Mesendoderm (in vitro differentiated cells): Measurements from ENCODE around the gene CDH16.
"Not testable (repeated sequence)": the region's sequence is repeated elsewhere in the genome, so short reads cannot be mapped to it uniquely, and the experiment has no call there.

Experiments
- DNase-seq: peaks from one replicate; pipeline ENCODE4 v3.0.0; 2013
- H2AK5ac ChIP-seq: 2 replicates; pipeline ENCODE4 v1.6.1; 2013; ENCODE audit warnings: low read length, inconsistent platforms
- H2BK120ac ChIP-seq: 2 replicates; pipeline ENCODE4 v1.6.1; 2013; ENCODE audit warnings: low read depth, mild to moderate bottlenecking, low read length, moderate library complexity, mixed read lengths
- H2BK15ac ChIP-seq: replicated peaks from 2 replicates; pipeline ENCODE4 v1.6.1; 2013; ENCODE audit warnings: low read depth, mild to moderate bottlenecking, moderate library complexity
- H2BK5ac ChIP-seq: 2 replicates; pipeline ENCODE4 v1.6.1; 2013; ENCODE audit warnings: low read length, inconsistent platforms
- H3K18ac ChIP-seq: 2 replicates; pipeline ENCODE4 v1.6.1; 2013; ENCODE audit warnings: mild to moderate bottlenecking, low read length, mixed read lengths
- H3K23ac ChIP-seq: one replicate; pipeline ENCODE4 v1.6.1; 2013; ENCODE audit warnings: low read length
- H3K27ac ChIP-seq: 2 replicates; pipeline ENCODE4 v1.5.1; 2013; ENCODE audit warnings: low read depth, mild to moderate bottlenecking, inconsistent platforms, low read length, moderate library complexity
- H3K27me3 ChIP-seq: 2 replicates; pipeline ENCODE4 v1.6.1; 2013; ENCODE audit warnings: low read length, control low read depth, mild to moderate bottlenecking, inconsistent platforms; ENCODE audit not compliant: insufficient read depth, poor library complexity
- H3K36me3 ChIP-seq: 2 replicates; pipeline ENCODE4 v1.6.1; 2013; ENCODE audit warnings: low read length, inconsistent platforms; ENCODE audit not compliant: control insufficient read depth, insufficient read depth
- H3K4ac ChIP-seq: one replicate; pipeline ENCODE4 v1.6.1; 2013; ENCODE audit warnings: low read depth, mild to moderate bottlenecking, low read length, moderate library complexity
- H3K4me1 ChIP-seq: 2 replicates; pipeline ENCODE4 v1.6.1; 2013; ENCODE audit warnings: low read depth, low read length, inconsistent platforms; ENCODE audit not compliant: control insufficient read depth
- H3K4me2 ChIP-seq: 2 replicates; pipeline ENCODE4 v1.6.1; 2013; ENCODE audit warnings: low read length
- H3K4me3 ChIP-seq: 2 replicates; pipeline ENCODE4 v1.5.1; 2013; ENCODE audit warnings: mild to moderate bottlenecking, low read length
- H3K56ac ChIP-seq: one replicate; pipeline ENCODE4 v1.6.1; 2013; ENCODE audit warnings: low read length
- H3K79me1 ChIP-seq: 2 replicates; pipeline ENCODE4 v1.6.1; 2013; ENCODE audit warnings: low read length, inconsistent platforms
- H3K79me2 ChIP-seq: 2 replicates; pipeline ENCODE4 v1.6.1; 2013; ENCODE audit warnings: mild to moderate bottlenecking, low read length; ENCODE audit not compliant: control insufficient read depth, insufficient read depth
- H3K9ac ChIP-seq: 2 replicates; pipeline ENCODE4 v1.6.1; 2013; ENCODE audit warnings: low read length, inconsistent platforms
- H4K5ac ChIP-seq: one replicate; pipeline ENCODE4 v1.6.1; 2013; ENCODE audit warnings: low read length
- H4K8ac ChIP-seq: one replicate; pipeline ENCODE4 v1.6.1; 2013; ENCODE audit warnings: low read depth, mild to moderate bottlenecking, control low read depth, low read length, moderate library complexity
- WGBS: extraction: QIAGEN DNeasy Blood & Tissue Kit; methylation state at CpG from one replicate; pipeline ENCODE4 v1.1.7; 2013; ENCODE audit warnings: low lambda C conversion rate, missing lambda C conversion rate; ENCODE audit not compliant: insufficient coverage; ENCODE audit errors: extremely low coverage; 5-methylcytosine and 5-hydroxymethylcytosine counted together

The CDH16 gene

GRCh38 chr16:66872559-66872942, 46.1 kb downstream of the CDH16 start:
- Histone ChIP-seq H2BK15ac (no peak overlapping the region), H3K18ac (no peak overlapping the region), H2BK120ac (no peak overlapping the region), H4K5ac (no peak overlapping the region), H3K4me1 (no peaks in the 10 kb centered on the region), H3K4ac (no peak overlapping the region), H2BK5ac (no peak overlapping the region), H3K79me2 (no peaks in the 10 kb centered on the region), H3K56ac (peak overlapping the region; percentile 83), H3K4me3 (no peak overlapping the region), H4K8ac (no peak overlapping the region), H3K23ac (no peak overlapping the region), H3K27ac (no peak overlapping the region), H3K9ac (peak overlapping the region; percentile 64), H3K79me1 (no peaks in the 10 kb centered on the region), H2AK5ac (no peak overlapping the region), H3K27me3 (no peaks in the 10 kb centered on the region), H3K4me2 (peak overlapping the region; percentile 44), H3K36me3 (no peaks in the 10 kb centered on the region)
- WGBS = no CpG with 5 or more reads among the region's 4 CpGs
- DNase-seq = no peak

GRCh38 chr16:66871840-66872239, 46.8 kb downstream of the CDH16 start:
- Histone ChIP-seq H3K56ac (no peak overlapping the region), H4K5ac (no peak overlapping the region), H3K27ac (no peak overlapping the region), H2BK15ac (no peak overlapping the region), H4K8ac (no peak overlapping the region), H3K23ac (no peak overlapping the region), H2BK120ac (no peak overlapping the region), H3K4me2 (no peak overlapping the region), H2BK5ac (no peak overlapping the region), H3K4me1 (no peaks in the 10 kb centered on the region), H3K4ac (no peak overlapping the region), H3K36me3 (no peaks in the 10 kb centered on the region), H3K79me1 (no peaks in the 10 kb centered on the region), H2AK5ac (no peak overlapping the region), H3K18ac (no peak overlapping the region), H3K9ac (no peak overlapping the region), H3K4me3 (no peak overlapping the region), H3K27me3 (no peaks in the 10 kb centered on the region), H3K79me2 (no peaks in the 10 kb centered on the region)
- WGBS = no CpG with 5 or more reads among the region's 3 CpGs
- no peak for DNase-seq

- not testable (repeated sequence) for DNase-seq, H3K4me1 ChIP-seq, H3K36me3 ChIP-seq, H2BK120ac ChIP-seq, H4K8ac ChIP-seq, H3K9ac ChIP-seq, H3K18ac ChIP-seq, H3K56ac ChIP-seq, H3K4me3 ChIP-seq, H3K23ac ChIP-seq, H4K5ac ChIP-seq, H3K79me1 ChIP-seq, H3K4me2 ChIP-seq, H3K4ac ChIP-seq, H2BK5ac ChIP-seq, H2AK5ac ChIP-seq, H3K27ac ChIP-seq, H3K27me3 ChIP-seq, H2BK15ac ChIP-seq, H3K79me2 ChIP-seq
- WGBS = no CpG with 5 or more reads among the region's 2 CpGs
These were observed 47.3 kb downstream of the CDH16 start for GRCh38 chr16:66871363-66871762.

DNA sequence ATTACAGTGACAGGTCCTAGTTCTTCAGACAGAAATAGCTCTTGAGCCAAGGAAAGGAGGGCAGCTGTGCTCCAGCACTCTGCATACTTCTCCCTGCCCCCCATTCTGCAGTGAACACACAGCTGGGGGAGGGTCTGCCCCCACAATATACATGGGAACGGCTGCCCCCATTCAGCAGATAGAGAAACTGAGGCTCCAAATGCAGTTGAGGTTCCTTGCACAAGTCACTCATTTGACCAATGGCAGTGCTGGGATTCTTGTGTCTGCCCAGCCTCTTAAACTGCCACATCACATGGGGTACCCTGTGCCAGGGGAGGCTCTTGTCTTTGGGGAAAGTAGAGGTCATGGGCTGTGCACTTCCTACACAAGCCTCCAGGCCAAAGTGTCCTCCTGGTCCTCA, 49.3 kb downstream of the CDH16 start:
- no peak overlapping the region for H3K4me3 ChIP-seq
- H2AK5ac ChIP-seq = no peak overlapping the region
- H2BK15ac ChIP-seq = no peak overlapping the region
- H3K23ac ChIP-seq = no peak overlapping the region
- H3K9ac ChIP-seq = no peak overlapping the region
- no peaks in the 10 kb centered on the region for H3K4me1 ChIP-seq
- H3K79me2 ChIP-seq = no peaks in the 10 kb centered on the region
- no peak overlapping the region for H3K4ac ChIP-seq
- DNase-seq = no peak
- no peak overlapping the region for H3K18ac ChIP-seq
- H3K36me3 ChIP-seq = no peaks in the 10 kb centered on the region
- no peak overlapping the region for H4K8ac ChIP-seq
- H3K27ac ChIP-seq = no peak overlapping the region
- H3K79me1 ChIP-seq = no peaks in the 10 kb centered on the region
- WGBS = no CpG with 5 or more reads among the region's 1 CpG
- H3K27me3 ChIP-seq = no peaks in the 10 kb centered on the region
- no peak overlapping the region for H3K4me2 ChIP-seq
- H2BK120ac ChIP-seq = no peak overlapping the region
- H4K5ac ChIP-seq = no peak overlapping the region
- no peak overlapping the region for H3K56ac ChIP-seq
- no peak overlapping the region for H2BK5ac ChIP-seq

- Histone ChIP-seq H3K9ac (no peak overlapping the region), H4K5ac (no peak overlapping the region), H3K4me1 (no peaks in the 10 kb centered on the region)
These were observed 55.0 kb downstream of the CDH16 start for GRCh38 chr16:66863707-66864106.

GRCh38 chr16:66862023-66862520, 56.6 kb downstream of the CDH16 start:
- no peak overlapping the region for H4K5ac ChIP-seq
- H3K23ac ChIP-seq = no peak overlapping the region
- no peak overlapping the region for H2BK120ac ChIP-seq
- H3K4me3 ChIP-seq = no peak overlapping the region
- H3K79me1 ChIP-seq = no peaks in the 10 kb centered on the region
- H3K56ac ChIP-seq = no peak overlapping the region
- H3K9ac ChIP-seq = no peak overlapping the region
- WGBS = no CpG with 5 or more reads among the region's 8 CpGs
- no peak overlapping the region for H2AK5ac ChIP-seq
- no peak overlapping the region for H3K27ac ChIP-seq
- no peak overlapping the region for H2BK15ac ChIP-seq
- H3K4ac ChIP-seq = no peak overlapping the region
- no peaks in the 10 kb centered on the region for H3K36me3 ChIP-seq
- H2BK5ac ChIP-seq = no peak overlapping the region
- H3K79me2 ChIP-seq = no peaks in the 10 kb centered on the region
- no peak for DNase-seq
- no peak overlapping the region for H4K8ac ChIP-seq
- no peaks in the 10 kb centered on the region for H3K27me3 ChIP-seq
- H3K18ac ChIP-seq = no peak overlapping the region
- H3K4me2 ChIP-seq = no peak overlapping the region
- no peaks in the 10 kb centered on the region for H3K4me1 ChIP-seq

More at GRCh38 chr16:66863707-66864106, 55.0 kb downstream of the CDH16 start:
- Histone ChIP-seq H3K79me2 (no peaks in the 10 kb centered on the region), H3K79me1 (no peaks in the 10 kb centered on the region), H2AK5ac (no peak overlapping the region), H3K18ac (no peak overlapping the region), H3K4me2 (no peak overlapping the region), H3K23ac (no peak overlapping the region), H3K56ac (no peak overlapping the region), H3K36me3 (no peaks in the 10 kb centered on the region), H4K8ac (no peak overlapping the region), H3K27me3 (no peaks in the 10 kb centered on the region), H2BK5ac (no peak overlapping the region), H3K4ac (no peak overlapping the region), H3K27ac (no peak overlapping the region), H3K4me3 (no peak overlapping the region), H2BK15ac (no peak overlapping the region), H2BK120ac (no peak overlapping the region)
- no peak for DNase-seq
